ENCODE measurements around the gene MDGA2. TPM values are rescaled to one million over a fixed set of nuclear protein-coding genes. Genes with fewer than 3 reads are reported as not detected.

The MDGA2 gene
- total and polyA plus RNA-seq, 7 donors, result 0.01 TPM; not detected in 6

- Histone ChIP-seq H3K4me3 (no peak overlapping the region), H3K9me3 (no peaks in the 10 kb centered on the region), H3K27me3 (ENCODE audit: insufficient read depth in 3 of 3, low read length in 2 of 3) (no peaks in the 10 kb centered on the region), H3K4me1 (no peaks in the 10 kb centered on the region), H3K36me3 (ENCODE audit: insufficient read depth in 1 of 2, low read depth in 1 of 2) (no peaks in the 10 kb centered on the region), H3K27ac (no peak overlapping the region)
- WGBS, 3 donors, result 86 to 93% (median 88%) methylated on average over 4 of the region's 4 CpGs
- TF ChIP-seq CTCF (IDR thresholded peaks at IDR 0.05), result no peak
- DNase-seq (no peak), ATAC-seq (no peak)
- intact Hi-C loops (cut with DNase I), result no loop called here
Measured at GRCh38 chr14:47490766-47491165, 184.6 kb downstream of the MDGA2 start.

- ATAC-seq (no peak), DNase-seq (no peak)
- Histone ChIP-seq H3K36me3 (ENCODE audit: insufficient read depth in 1 of 2, low read depth in 1 of 2) (no peaks in the 10 kb centered on the region), H3K4me1 (no peaks in the 10 kb centered on the region), H3K4me3 (no peak overlapping the region), H3K9me3 (no peaks in the 10 kb centered on the region), H3K27me3 (ENCODE audit: insufficient read depth in 3 of 3, low read length in 2 of 3) (no peaks in the 10 kb centered on the region), H3K27ac (no peak overlapping the region)
- TF ChIP-seq CTCF (IDR thresholded peaks at IDR 0.05), result no peak
- 51 to 52% (median 51%) methylated on average over 3 of the region's 3 CpGs for WGBS, 3 donors
- intact Hi-C loops (cut with DNase I), result no loop called here
Measured at GRCh38 chr14:47490353-47490752, 185.1 kb downstream of the MDGA2 start.

- no peak overlapping the region for H3K27ac ChIP-seq
- DNase-seq (no peak), ATAC-seq (no peak)
- no peaks in the 10 kb centered on the region for H3K27me3 ChIP-seq (ENCODE audit: insufficient read depth in 3 of 3, low read length in 2 of 3)
- H3K4me1 ChIP-seq, result no peaks in the 10 kb centered on the region
- no peaks in the 10 kb centered on the region for H3K9me3 ChIP-seq
- 48 to 55% (median 51%) methylated on average over 2 of the region's 2 CpGs for WGBS, 3 donors
- H3K4me3 ChIP-seq, result no peak overlapping the region
- intact Hi-C loops (cut with DNase I), result no loop called here
- TF ChIP-seq CTCF (IDR thresholded peaks at IDR 0.05), result no peak
- H3K36me3 ChIP-seq (ENCODE audit: insufficient read depth in 1 of 2, low read depth in 1 of 2), result no peaks in the 10 kb centered on the region
Measured at GRCh38 chr14:47485421-47485820, 190.0 kb downstream of the MDGA2 start.

- DNase-seq (no peak), ATAC-seq (no peak)
- no peak overlapping the region for H3K27ac ChIP-seq
- H3K36me3 ChIP-seq (ENCODE audit: insufficient read depth in 1 of 2, low read depth in 1 of 2), result no peaks in the 10 kb centered on the region
- H3K4me1 ChIP-seq, result no peaks in the 10 kb centered on the region
- no peaks in the 10 kb centered on the region for H3K9me3 ChIP-seq
- no peak overlapping the region for H3K4me3 ChIP-seq
- intact Hi-C loops (cut with DNase I), result no loop called here
- no peak for TF ChIP-seq CTCF (IDR thresholded peaks at IDR 0.05)
- H3K27me3 ChIP-seq (ENCODE audit: insufficient read depth in 3 of 3, low read length in 2 of 3), result no peaks in the 10 kb centered on the region
Measured at GRCh38 chr14:47483449-47483848, 192.0 kb downstream of the MDGA2 start.

GRCh38 chr14:47471075-47471474 is 204.3 kb downstream of the MDGA2 start:
- DNase-seq, result no peak
- intact Hi-C loops (cut with DNase I), result no loop called here
- H3K27me3 ChIP-seq (ENCODE audit: insufficient read depth in 3 of 3, low read length in 2 of 3), result no peaks in the 10 kb centered on the region
- H3K36me3 ChIP-seq (ENCODE audit: insufficient read depth in 1 of 2, low read depth in 1 of 2), result no peaks in the 10 kb centered on the region
- no peak for ATAC-seq
- H3K4me3 ChIP-seq, result no peak overlapping the region
- peaks cover 4% of the 10 kb centered on the region for H3K9me3 ChIP-seq
- no peak for TF ChIP-seq CTCF (IDR thresholded peaks at IDR 0.05)
- no peaks in the 10 kb centered on the region for H3K4me1 ChIP-seq
- 43 to 55% (median 53%) methylated on average over 2 of the region's 2 CpGs for WGBS, 3 donors
- H3K27ac ChIP-seq, result no peak overlapping the region
